ENCODE data around the gene DYNC1I1.

The DYNC1I1 gene

GRCh38 chr7:95865716-95866371 lies 93.5 kb downstream of the DYNC1I1 start:
- Histone ChIP-seq H3K27me3 (replicated peaks; ENCODE audit: control insufficient read depth, insufficient read depth, low read length) (no peaks in the 10 kb centered on the region), H3K9me3 (ENCODE audit: control insufficient read depth, low read length) (no peaks in the 10 kb centered on the region), H3K36me3 (ENCODE audit: control insufficient read depth, insufficient read depth, low read length, severe bottlenecking) (no peaks in the 10 kb centered on the region), H3K4me1 (ENCODE audit: control insufficient read depth, insufficient read depth, low read length) (peaks cover 26% of the 10 kb centered on the region), H3K4me3 (ENCODE audit: low read length) (no peak overlapping the region), H3K9ac (ENCODE audit: low read length) (no peak overlapping the region)
- DNase-seq (ENCODE audit: low read depth): peak; percentile 22

- Histone ChIP-seq H3K9me3 (ENCODE audit: control insufficient read depth, low read length) (no peaks in the 10 kb centered on the region), H3K9ac (ENCODE audit: low read length) (no peak overlapping the region)
- DNase-seq (ENCODE audit: low read depth): no peak
Observed at GRCh38 chr7:95867309-95867708, 95.0 kb downstream of the DYNC1I1 start.

GRCh38 chr7:95871075-95871848 lies 98.9 kb downstream of the DYNC1I1 start:
- H3K27me3 ChIP-seq (replicated peaks; ENCODE audit: control insufficient read depth, insufficient read depth, low read length): no peaks in the 10 kb centered on the region
- no peaks in the 10 kb centered on the region for H3K9me3 ChIP-seq (ENCODE audit: control insufficient read depth, low read length)
- DNase-seq (ENCODE audit: low read depth): peak; percentile 70

More at GRCh38 chr7:95867309-95867708, 95.0 kb downstream of the DYNC1I1 start:
- no peaks in the 10 kb centered on the region for H3K27me3 ChIP-seq (replicated peaks; ENCODE audit: control insufficient read depth, insufficient read depth, low read length)
- H3K4me1 ChIP-seq (ENCODE audit: control insufficient read depth, insufficient read depth, low read length): peaks cover 17% of the 10 kb centered on the region
- no peaks in the 10 kb centered on the region for H3K36me3 ChIP-seq (ENCODE audit: control insufficient read depth, insufficient read depth, low read length, severe bottlenecking)
- H3K4me3 ChIP-seq (ENCODE audit: low read length): no peak overlapping the region

GRCh38 chr7:95871896-95872295 lies 99.5 kb downstream of the DYNC1I1 start:
- no peak for DNase-seq (ENCODE audit: low read depth)
- H3K4me1 ChIP-seq (ENCODE audit: control insufficient read depth, insufficient read depth, low read length): peaks cover 8% of the 10 kb centered on the region
- H3K4me3 ChIP-seq (ENCODE audit: low read length): no peak overlapping the region
- H3K36me3 ChIP-seq (ENCODE audit: control insufficient read depth, insufficient read depth, low read length, severe bottlenecking): no peaks in the 10 kb centered on the region
- no peaks in the 10 kb centered on the region for H3K27me3 ChIP-seq (replicated peaks; ENCODE audit: control insufficient read depth, insufficient read depth, low read length)
- H3K9me3 ChIP-seq (ENCODE audit: control insufficient read depth, low read length): no peaks in the 10 kb centered on the region
- no peak overlapping the region for H3K9ac ChIP-seq (ENCODE audit: low read length)

More at GRCh38 chr7:95871075-95871848, 98.9 kb downstream of the DYNC1I1 start:
- H3K9ac ChIP-seq (ENCODE audit: low read length): no peak overlapping the region
- no peak overlapping the region for H3K4me3 ChIP-seq (ENCODE audit: low read length)
- H3K36me3 ChIP-seq (ENCODE audit: control insufficient read depth, insufficient read depth, low read length, severe bottlenecking): no peaks in the 10 kb centered on the region
- peaks cover 8% of the 10 kb centered on the region for H3K4me1 ChIP-seq (ENCODE audit: control insufficient read depth, insufficient read depth, low read length)

- H3K27me3 ChIP-seq (replicated peaks; ENCODE audit: control insufficient read depth, insufficient read depth, low read length): no peaks in the 10 kb centered on the region
- peaks cover 9% of the 10 kb centered on the region for H3K9me3 ChIP-seq (ENCODE audit: control insufficient read depth, low read length)
- no peak for DNase-seq (ENCODE audit: low read depth)
- no peaks in the 10 kb centered on the region for H3K36me3 ChIP-seq (ENCODE audit: control insufficient read depth, insufficient read depth, low read length, severe bottlenecking)
- peaks cover 8% of the 10 kb centered on the region for H3K4me1 ChIP-seq (ENCODE audit: control insufficient read depth, insufficient read depth, low read length)
- no peak overlapping the region for H3K9ac ChIP-seq (ENCODE audit: low read length)
- no peak overlapping the region for H3K4me3 ChIP-seq (ENCODE audit: low read length)
Observed at GRCh38 chr7:95874129-95874528, 101.8 kb downstream of the DYNC1I1 start.

GRCh38 chr7:95874541-95875265 lies 102.3 kb downstream of the DYNC1I1 start:
- H3K9ac ChIP-seq (ENCODE audit: low read length): no peak overlapping the region
- H3K36me3 ChIP-seq (ENCODE audit: control insufficient read depth, insufficient read depth, low read length, severe bottlenecking): no peaks in the 10 kb centered on the region
- no peak for DNase-seq (ENCODE audit: low read depth)
- no peak overlapping the region for H3K4me3 ChIP-seq (ENCODE audit: low read length)
- H3K9me3 ChIP-seq (ENCODE audit: control insufficient read depth, low read length): peaks cover 14% of the 10 kb centered on the region
- H3K27me3 ChIP-seq (replicated peaks; ENCODE audit: control insufficient read depth, insufficient read depth, low read length): no peaks in the 10 kb centered on the region
- H3K4me1 ChIP-seq (ENCODE audit: control insufficient read depth, insufficient read depth, low read length): peaks cover 8% of the 10 kb centered on the region

GRCh38 chr7:95875519-95875918 lies 103.2 kb downstream of the DYNC1I1 start:
- H3K9me3 ChIP-seq (ENCODE audit: control insufficient read depth, low read length): peaks cover 14% of the 10 kb centered on the region
- no peak overlapping the region for H3K9ac ChIP-seq (ENCODE audit: low read length)
- no peaks in the 10 kb centered on the region for H3K27me3 ChIP-seq (replicated peaks; ENCODE audit: control insufficient read depth, insufficient read depth, low read length)
- peaks cover 8% of the 10 kb centered on the region for H3K4me1 ChIP-seq (ENCODE audit: control insufficient read depth, insufficient read depth, low read length)
- DNase-seq (ENCODE audit: low read depth): no peak
- H3K36me3 ChIP-seq (ENCODE audit: control insufficient read depth, insufficient read depth, low read length, severe bottlenecking): no peaks in the 10 kb centered on the region
- H3K4me3 ChIP-seq (ENCODE audit: low read length): no peak overlapping the region

- DNase-seq (ENCODE audit: low read depth): no peak
- H3K9me3 ChIP-seq (ENCODE audit: control insufficient read depth, low read length): peaks cover 14% of the 10 kb centered on the region
Observed at GRCh38 chr7:95878677-95879076, 106.3 kb downstream of the DYNC1I1 start.

GRCh38 chr7:95881597-95881996 lies 109.2 kb downstream of the DYNC1I1 start:
- Histone ChIP-seq H3K9me3 (ENCODE audit: control insufficient read depth, low read length) (peaks cover 14% of the 10 kb centered on the region), H3K36me3 (ENCODE audit: control insufficient read depth, insufficient read depth, low read length, severe bottlenecking) (no peaks in the 10 kb centered on the region), H3K4me3 (ENCODE audit: low read length) (no peak overlapping the region), H3K4me1 (ENCODE audit: control insufficient read depth, insufficient read depth, low read length) (no peaks in the 10 kb centered on the region), H3K27me3 (replicated peaks; ENCODE audit: control insufficient read depth, insufficient read depth, low read length) (no peaks in the 10 kb centered on the region), H3K9ac (ENCODE audit: low read length) (no peak overlapping the region)
- no peak for DNase-seq (ENCODE audit: low read depth)

More at GRCh38 chr7:95878677-95879076, 106.3 kb downstream of the DYNC1I1 start:
- H3K4me1 ChIP-seq (ENCODE audit: control insufficient read depth, insufficient read depth, low read length): peaks cover 8% of the 10 kb centered on the region
- H3K27me3 ChIP-seq (replicated peaks; ENCODE audit: control insufficient read depth, insufficient read depth, low read length): no peaks in the 10 kb centered on the region
- no peak overlapping the region for H3K4me3 ChIP-seq (ENCODE audit: low read length)
- no peak overlapping the region for H3K9ac ChIP-seq (ENCODE audit: low read length)
- H3K36me3 ChIP-seq (ENCODE audit: control insufficient read depth, insufficient read depth, low read length, severe bottlenecking): no peaks in the 10 kb centered on the region

GRCh38 chr7:95883217-95883616 lies 110.9 kb downstream of the DYNC1I1 start:
- no peak overlapping the region for H3K4me3 ChIP-seq (ENCODE audit: low read length)
- no peaks in the 10 kb centered on the region for H3K36me3 ChIP-seq (ENCODE audit: control insufficient read depth, insufficient read depth, low read length, severe bottlenecking)
- no peaks in the 10 kb centered on the region for H3K27me3 ChIP-seq (replicated peaks; ENCODE audit: control insufficient read depth, insufficient read depth, low read length)
- no peak for DNase-seq (ENCODE audit: low read depth)
- no peak overlapping the region for H3K9ac ChIP-seq (ENCODE audit: low read length)
- H3K4me1 ChIP-seq (ENCODE audit: control insufficient read depth, insufficient read depth, low read length): no peaks in the 10 kb centered on the region
- peaks cover 13% of the 10 kb centered on the region for H3K9me3 ChIP-seq (ENCODE audit: control insufficient read depth, low read length)

GRCh38 chr7:95886501-95887090 lies 114.2 kb downstream of the DYNC1I1 start:
- no peak overlapping the region for H3K4me3 ChIP-seq (ENCODE audit: low read length)
- no peaks in the 10 kb centered on the region for H3K27me3 ChIP-seq (replicated peaks; ENCODE audit: control insufficient read depth, insufficient read depth, low read length)
- no peaks in the 10 kb centered on the region for H3K9me3 ChIP-seq (ENCODE audit: control insufficient read depth, low read length)
- no peaks in the 10 kb centered on the region for H3K36me3 ChIP-seq (ENCODE audit: control insufficient read depth, insufficient read depth, low read length, severe bottlenecking)
- no peak for DNase-seq (ENCODE audit: low read depth)
- no peak overlapping the region for H3K9ac ChIP-seq (ENCODE audit: low read length)
- H3K4me1 ChIP-seq (ENCODE audit: control insufficient read depth, insufficient read depth, low read length): no peaks in the 10 kb centered on the region
